ENCODE measurements around the gene FBXO36.

DNA sequence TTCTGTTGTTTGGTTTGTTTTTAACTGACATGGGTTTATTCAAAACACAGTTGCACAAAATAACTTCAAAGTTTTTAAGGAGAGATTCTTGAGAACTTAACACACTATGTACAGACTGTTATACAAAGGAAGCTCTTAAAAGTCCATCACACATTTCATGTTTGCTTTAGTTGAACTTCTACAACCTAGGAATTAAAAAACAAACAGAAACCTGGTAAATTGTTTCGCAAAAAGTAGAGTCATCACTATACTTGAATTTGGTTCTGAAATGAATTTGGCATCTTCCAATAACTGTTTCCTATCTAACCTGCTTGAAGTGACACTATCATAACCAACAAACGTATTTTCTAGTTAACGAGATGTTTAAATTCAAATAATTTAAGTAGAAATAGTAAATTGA is 22.3 kb upstream of the FBXO36 start:
- TF ChIP-seq, protein P1, sequence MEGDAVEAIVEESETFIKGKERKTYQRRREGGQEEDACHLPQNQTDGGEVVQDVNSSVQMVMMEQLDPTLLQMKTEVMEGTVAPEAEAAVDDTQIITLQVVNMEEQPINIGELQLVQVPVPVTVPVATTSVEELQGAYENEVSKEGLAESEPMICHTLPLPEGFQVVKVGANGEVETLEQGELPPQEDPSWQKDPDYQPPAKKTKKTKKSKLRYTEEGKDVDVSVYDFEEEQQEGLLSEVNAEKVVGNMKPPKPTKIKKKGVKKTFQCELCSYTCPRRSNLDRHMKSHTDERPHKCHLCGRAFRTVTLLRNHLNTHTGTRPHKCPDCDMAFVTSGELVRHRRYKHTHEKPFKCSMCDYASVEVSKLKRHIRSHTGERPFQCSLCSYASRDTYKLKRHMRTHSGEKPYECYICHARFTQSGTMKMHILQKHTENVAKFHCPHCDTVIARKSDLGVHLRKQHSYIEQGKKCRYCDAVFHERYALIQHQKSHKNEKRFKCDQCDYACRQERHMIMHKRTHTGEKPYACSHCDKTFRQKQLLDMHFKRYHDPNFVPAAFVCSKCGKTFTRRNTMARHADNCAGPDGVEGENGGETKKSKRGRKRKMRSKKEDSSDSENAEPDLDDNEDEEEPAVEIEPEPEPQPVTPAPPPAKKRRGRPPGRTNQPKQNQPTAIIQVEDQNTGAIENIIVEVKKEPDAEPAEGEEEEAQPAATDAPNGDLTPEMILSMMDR (conservative IDR thresholded peaks at IDR 0.05; ENCODE audit: low read depth, low read length) = no peak
- TF ChIP-seq POLR2A (IDR thresholded peaks at IDR 0.05; ENCODE audit: low read depth, low read length) (no peak), MAFK (IDR thresholded peaks at IDR 0.05; ENCODE audit: low read depth, low read length) (no peak), CEBPB (IDR thresholded peaks at IDR 0.05; ENCODE audit: low read depth, low read length) (no peak), SMC3 (IDR thresholded peaks at IDR 0.05; ENCODE audit: low read depth, low read length) (no peak)

Measured in IMR-90 (cell line).